GM21528 (cell line): ENCODE results near the gene PSENEN.

ENCODE experiments used
- ATAC-seq: cut with Tn5 transposase; IDR thresholded peaks from one replicate; pipeline ENCODE4 v1.9.1; 2021; ENCODE audit warnings: mild to moderate bottlenecking, moderate library complexity; ENCODE audit not compliant: unreplicated experiment, low FRiP score

Gene PSENEN

GRCh38 chr19:35748106-35749020, 2.9 kb downstream of the PSENEN start, which contains the start of gene LIN37:
Gene LIN37 (plus strand): TSS chr19:35748576. CDS start chr19:35748725, 149 bp downstream.
- ATAC-seq: peak; percentile 58

- no peak for ATAC-seq
Measured at GRCh38 chr19:35750167-35750566, 4.7 kb downstream of the PSENEN start.

- ATAC-seq: no peak
Measured at GRCh38 chr19:35751839-35752745, 6.6 kb downstream of the PSENEN start.

- ATAC-seq: no peak
Measured at GRCh38 chr19:35752746-35753350, 7.4 kb downstream of the PSENEN start.

- no peak for ATAC-seq
Measured at GRCh38 chr19:35753634-35754369, 8.4 kb downstream of the PSENEN start.

GRCh38 chr19:35754370-35755130, 9.1 kb downstream of the PSENEN start:
- no peak for ATAC-seq

- ATAC-seq: no peak
Measured at GRCh38 chr19:35755131-35755549, 9.7 kb downstream of the PSENEN start.

GRCh38 chr19:35755550-35756376, 10.3 kb downstream of the PSENEN start:
- ATAC-seq: no peak

- no peak for ATAC-seq
Measured at GRCh38 chr19:35756377-35757230, 11.2 kb downstream of the PSENEN start, which contains the start of gene HSPB6. Gene HSPB6 (minus strand): TSS chr19:35757029. CDS start chr19:35757008, 21 bp downstream.

- peak; percentile 4 for ATAC-seq
Measured at GRCh38 chr19:35757231-35757748, 11.8 kb downstream of the PSENEN start.

- peak; percentile 91 for ATAC-seq
Measured at GRCh38 chr19:35757749-35758608, 12.5 kb downstream of the PSENEN start, which contains the start of gene PROSER3. Gene PROSER3 (plus strand): TSS chr19:35758176. CDS start chr19:35758216, 40 bp downstream.

- ATAC-seq: no peak
Measured at GRCh38 chr19:35759697-35760096, 14.2 kb downstream of the PSENEN start.

- no peak for ATAC-seq
Measured at GRCh38 chr19:35760711-35761349, 15.4 kb downstream of the PSENEN start.

GRCh38 chr19:35764432-35765315, 19.2 kb downstream of the PSENEN start:
- no peak for ATAC-seq
